HG03095 (cell line): Measurements from ENCODE around the gene KMO.

Source experiments
- ATAC-seq: cut with Tn5 transposase; IDR thresholded peaks from one replicate; pipeline ENCODE4 v1.9.1; 2021; ENCODE audit warnings: moderate library complexity; ENCODE audit not compliant: unreplicated experiment

KMO gene

DNA sequence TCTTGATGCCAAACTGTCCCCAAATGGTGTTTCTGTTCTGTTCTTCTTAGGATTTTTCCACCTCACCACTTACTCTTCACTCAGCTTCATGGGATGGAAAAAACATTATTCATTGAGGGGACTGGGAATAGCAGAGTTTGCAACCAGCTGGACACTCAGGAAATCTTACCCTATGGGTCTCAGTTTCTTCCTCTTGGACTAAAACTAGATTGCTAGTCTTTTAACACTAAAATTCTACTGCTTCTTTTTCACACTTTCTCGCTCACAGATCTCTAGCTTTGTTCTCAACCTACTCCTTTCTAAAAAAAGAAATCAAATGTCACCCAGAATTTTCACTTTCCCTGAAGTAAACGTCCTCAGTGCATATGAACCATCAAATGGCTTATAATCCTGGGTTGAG is 4.8 kb downstream of the KMO start:
- ATAC-seq, result no peak

DNA sequence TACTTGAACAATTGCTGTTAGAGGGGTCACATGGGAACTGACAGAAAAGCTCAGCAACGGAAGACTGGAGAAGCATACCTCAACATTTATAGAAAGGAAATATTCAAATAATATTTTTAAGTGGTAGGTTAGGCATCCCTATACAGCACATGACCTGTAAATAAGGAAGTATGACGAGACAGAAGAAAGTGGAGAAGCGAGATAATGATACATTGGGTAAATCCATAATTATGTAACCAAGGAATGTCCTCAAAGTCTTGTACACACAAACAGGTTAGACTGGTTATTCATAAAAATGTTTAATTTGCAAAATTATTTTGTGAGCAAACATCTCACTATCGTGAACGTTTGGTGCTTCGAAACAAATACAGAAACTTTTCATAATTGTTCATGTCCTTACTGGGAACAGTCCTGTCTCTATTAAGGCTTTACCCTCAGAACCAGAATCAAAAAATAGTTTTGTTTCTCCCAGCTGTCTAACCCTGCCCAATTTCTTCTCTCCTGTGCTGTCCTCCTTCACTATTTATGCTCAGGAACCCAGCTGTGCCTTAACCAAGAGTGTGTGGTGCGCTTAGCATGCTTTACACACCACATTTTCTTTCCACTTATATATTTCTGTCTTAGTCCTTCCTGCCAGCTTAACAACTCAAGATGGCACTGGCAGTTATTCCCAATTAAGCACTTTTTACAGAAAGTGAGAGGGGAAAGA is 10.2 kb downstream of the KMO start:
- ATAC-seq, result no peak

DNA sequence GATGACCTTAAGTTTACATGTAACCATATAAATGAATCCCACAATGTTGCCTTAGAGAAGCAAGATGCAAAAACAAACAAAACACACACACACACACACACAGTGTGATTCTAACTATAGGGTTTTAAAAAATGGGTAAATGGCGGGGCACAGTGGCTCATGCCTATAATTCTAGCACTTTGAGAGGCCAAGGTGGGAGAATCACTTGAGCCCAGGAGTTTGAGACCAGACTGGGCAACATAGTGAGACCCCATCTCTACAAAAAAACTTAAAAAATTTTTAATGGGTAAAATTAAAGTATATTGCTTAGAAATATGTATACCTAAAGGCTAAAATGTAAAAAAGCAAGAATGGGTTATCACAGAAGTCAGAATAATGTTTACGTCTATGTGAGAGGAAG is 15.8 kb downstream of the KMO start:
- ATAC-seq, result no peak

DNA sequence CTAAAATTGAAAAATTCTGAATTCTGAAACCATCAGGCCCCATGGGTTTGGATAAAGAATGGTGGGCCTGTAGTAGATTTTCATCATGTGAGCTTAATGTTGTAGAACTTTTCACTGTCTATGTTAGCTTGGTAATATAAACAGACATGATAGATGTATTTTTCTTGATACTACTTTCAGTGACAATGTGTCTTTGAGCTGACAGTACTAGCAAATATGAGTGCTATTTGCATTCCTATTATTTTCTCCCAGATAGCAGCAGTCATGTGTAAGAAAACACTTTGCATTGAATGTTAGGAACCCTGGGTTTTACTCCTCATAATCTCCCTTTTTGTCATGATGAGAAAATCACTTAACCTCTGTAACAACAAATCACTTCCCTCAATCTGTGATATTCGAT is 18.1 kb downstream of the KMO start:
- no peak for ATAC-seq

DNA sequence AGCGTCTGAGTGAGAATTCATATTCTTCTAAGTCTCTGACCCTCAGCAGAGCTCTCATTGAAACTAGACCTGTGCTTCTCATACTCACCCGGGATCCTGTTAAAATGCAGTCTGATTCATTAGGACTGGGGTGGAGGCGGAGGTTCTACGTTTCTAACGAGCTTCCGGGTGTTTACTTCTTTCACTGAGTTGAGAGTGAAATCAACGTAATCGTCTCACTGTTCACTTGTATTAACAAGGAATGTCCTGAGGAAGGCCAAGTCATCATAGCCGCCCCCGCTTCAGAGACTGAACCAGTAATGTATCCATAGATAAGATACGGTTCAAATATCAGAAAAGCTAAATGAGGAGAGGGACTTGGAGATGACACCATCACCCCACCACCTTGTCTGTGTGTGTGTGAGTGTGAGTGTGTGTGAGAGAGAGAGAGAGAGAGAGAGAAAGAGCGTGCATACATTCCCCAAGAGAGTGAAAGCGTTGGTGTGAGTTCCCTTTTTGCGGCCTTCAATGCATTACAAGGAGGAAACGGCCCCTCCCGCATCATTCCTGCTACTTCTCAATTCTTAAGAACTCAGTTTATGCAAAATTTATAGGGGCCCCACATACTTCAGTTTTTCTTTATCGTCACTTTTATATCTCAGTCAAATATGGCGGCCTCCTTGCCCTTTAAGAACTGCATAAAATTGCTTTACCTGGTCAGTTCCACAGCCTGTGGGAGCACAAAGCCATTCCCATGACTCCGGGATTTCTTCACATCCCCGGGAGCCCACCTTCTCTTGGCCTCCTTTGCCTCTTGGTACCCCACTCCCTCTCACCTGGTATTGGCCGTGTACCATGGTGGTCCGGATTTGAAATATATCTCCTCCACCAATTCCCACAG is 19.8 kb downstream of the KMO start:
- ATAC-seq, result peak; percentile 82

DNA sequence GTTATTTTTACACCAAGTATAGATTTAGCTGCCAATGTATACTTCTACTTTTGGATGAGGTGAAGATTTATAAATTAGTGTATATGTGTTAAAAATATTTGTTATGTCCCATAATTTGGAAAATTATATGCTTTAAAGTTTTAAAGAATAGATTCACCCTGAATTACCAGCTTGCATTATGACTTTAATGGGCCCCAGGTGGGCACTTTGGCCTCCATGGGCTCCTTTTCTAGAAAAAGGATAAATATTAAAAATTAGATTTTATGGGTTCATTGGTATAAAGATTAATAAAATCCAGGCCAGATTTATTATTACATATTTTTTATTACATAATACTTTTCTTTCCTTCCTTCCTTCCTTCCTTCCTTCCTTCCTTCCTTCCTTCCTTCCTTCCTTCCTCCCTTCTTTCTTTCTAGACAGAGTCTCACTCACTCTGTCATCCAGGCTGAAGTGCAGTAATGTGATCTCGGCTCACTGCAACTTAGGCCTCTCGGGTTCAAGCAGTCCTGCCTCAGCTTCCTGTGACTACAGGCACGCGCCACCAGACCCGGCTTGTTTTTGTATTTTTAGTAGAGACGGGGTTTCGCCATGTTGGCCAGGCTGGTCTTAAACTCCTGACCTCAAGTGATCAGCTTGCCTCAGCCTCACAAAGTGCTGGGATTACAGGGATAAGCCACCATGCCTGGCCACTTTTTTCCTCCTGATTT is 21.9 kb downstream of the KMO start:
- no peak for ATAC-seq

DNA sequence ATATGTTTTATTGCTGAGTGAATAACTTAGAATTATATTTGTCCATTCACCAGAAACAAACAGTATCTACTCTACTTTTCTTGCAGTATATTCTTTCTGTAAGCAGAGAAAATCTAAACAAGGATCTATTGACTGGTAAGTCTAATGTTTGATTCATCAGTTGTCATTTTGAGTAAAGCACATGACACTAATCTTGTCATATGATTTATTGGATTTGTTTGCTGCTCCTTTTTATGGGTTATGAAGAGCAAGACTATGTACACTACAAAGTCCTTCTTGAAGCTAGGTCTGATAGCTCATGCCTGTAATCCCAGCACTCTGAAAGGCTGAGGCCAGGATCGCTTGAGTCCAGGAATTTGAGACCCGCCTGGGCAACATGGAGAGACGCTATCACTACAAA is 23.3 kb downstream of the KMO start:
- ATAC-seq, result no peak

DNA sequence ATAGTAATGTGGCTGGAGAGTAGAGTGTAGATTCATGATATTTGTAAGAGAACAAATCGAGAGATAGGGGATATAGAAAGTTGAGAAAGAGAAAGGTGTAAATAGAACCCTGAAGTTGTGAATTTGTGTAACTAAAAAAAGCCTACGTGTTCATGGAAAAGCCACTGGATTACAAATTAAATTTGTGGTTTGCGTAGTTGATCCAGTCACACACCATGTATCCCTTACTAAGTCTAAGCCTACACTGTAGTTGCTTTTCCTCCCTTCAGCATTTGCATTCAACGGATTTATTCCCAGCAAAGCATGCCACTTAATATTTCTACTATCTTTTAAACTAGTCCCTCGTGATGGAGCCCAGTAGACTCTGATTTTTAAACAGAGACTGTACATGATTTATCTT is 24.9 kb downstream of the KMO start:
- ATAC-seq, result no peak

DNA sequence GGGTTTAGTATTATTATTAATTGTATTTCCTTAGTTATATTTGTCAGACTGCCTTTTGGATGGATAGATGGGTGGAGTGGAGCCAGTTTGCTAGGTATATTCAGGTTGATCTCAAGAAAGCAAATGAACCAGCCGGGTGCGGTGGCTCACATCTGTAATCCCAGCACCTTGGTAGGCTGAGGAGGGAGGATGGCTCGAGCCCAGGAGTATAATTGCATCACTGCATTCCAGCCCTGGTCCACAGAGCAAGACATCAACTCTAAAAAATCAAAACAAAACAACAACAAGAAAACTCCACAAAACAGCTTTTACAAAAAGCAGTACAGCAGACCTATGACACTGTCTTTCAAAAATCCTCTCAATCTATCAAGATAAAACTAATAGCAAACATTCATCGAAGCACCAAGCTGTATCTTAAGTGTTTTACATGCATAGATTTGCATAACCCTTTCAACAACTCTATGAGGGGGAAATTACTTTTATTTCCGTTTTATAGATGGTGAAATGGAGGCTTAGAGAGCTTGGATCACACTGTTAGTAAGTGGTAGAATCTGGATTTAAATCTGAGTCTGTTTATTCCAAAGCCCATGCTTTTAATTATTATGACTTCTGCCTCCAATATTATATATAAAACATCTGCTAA is 25.5 kb downstream of the KMO start:
- ATAC-seq, result no peak

DNA sequence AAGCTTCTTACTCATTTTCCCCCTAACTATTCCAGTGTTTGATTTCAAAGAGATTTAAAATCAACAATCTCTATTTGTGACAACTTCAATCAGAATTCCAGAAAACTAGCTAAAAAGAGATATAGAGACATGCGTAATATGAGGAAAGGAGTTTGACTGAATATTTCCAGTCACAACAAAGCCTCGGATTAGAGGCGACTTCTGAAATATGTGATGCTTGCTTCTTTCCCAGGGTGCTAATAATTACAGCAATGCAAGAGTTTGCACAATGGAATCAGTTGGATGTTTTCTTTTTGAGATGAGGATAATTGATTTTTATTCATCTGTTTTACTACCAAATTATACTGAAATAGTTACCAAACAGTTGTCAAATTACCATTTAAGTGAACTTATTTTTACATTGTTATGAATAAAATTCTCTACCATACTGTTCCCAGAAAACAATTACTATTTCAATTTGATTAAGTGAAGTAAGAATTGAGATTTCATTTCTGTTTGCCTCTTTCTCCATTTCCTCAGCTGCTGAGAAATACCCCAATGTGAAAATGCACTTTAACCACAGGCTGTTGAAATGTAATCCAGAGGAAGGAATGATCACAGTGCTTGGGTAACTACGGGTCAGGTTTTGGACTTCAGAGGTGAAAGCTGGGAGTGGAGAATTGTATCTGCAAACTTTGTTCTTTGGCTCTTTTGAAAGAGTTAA is 28.1 kb downstream of the KMO start:
- no peak for ATAC-seq

DNA sequence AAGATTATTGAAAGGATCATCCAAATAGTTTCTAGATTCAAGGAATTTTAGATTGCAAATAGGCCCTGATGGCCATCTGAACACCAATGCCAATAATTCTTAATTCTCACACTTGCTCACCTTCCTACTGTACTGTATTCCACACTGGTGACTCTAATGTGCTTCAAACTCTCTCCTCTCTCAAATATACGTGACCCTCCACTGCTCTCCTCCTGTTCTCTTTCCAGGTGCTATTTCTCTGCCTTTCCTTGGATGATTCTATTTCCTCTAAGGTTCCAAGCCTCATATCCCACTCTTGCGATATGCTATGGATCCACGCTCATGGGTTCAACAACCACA is 28.6 kb downstream of the KMO start:
- no peak for ATAC-seq

DNA sequence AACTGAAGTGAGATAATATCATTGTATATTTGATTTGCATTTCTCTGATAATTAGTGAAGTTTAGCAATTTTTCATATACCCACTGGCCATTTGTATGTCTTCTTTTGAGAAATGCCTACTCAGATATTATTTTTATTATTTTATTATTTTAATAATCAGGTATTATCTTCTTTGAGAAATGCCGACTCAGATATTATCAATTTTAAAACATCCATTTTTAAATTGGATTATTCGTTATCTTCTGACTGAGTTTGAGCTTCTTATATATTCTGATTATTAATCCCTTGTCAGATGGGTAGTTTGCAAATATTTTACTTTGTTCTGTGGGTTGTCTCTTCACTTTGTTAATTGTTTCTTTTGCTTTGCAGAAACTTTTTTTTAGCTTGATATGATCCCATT is 37.7 kb downstream of the KMO start:
- ATAC-seq, result no peak

DNA sequence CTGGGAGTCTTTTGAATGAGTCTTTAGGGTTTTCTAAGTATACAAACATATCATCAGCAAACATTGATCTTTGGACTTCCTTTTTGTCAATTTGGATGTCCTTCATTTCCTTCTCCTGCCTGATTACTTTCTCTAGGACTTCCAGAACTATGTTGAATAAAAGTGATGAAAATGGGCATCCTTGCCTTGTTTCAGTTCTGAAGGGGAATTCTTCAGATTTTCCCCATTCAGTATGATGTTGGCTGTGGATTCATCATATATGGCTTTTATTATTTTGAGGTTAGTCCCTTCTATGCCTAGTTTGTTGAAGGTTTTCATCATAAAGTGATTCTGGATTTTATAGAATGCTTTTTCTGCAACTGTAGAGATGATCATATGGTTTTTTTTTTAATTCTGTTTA is 42.0 kb downstream of the KMO start:
- ATAC-seq, result no peak

DNA sequence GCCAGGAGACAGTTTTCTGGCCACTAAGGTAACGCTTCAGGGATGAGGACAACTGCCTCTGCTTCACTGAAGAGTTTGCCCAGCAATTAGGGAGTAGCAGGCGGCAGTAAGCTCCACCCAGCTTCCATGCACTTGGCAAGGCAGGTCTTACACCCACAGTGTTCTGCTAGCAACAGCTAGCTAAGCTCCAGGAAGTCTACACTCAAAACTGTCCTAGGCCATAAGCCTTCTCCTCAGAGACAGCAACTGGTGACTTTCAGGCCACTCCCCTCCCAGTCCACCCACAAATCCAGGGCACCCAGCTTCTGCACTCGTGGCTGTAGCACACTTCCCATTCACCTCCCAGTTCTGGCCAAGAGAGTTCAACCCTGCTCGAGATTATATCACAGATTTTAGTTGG is 47.3 kb downstream of the KMO start:
- ATAC-seq, result peak; percentile 54

DNA sequence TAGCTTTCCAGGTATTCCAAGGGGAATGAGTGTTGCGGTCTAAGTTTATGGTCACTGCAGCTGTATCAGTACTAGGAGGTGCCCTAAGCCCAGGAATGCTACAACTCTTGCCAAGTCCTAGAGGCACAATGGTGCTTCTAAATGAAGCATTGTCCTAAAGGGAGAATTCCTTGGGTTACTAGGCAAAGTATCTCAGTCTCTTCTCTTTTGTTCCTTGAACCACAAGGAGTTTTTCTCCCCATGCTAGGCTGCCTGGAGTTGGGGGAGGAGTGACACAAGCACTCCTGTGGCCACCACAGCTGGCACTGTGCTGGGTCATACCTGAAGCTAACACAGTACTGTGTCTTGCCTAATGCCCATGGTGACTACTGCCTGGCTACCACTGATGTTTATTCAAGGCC is 50.7 kb downstream of the KMO start:
- ATAC-seq, result no peak

DNA sequence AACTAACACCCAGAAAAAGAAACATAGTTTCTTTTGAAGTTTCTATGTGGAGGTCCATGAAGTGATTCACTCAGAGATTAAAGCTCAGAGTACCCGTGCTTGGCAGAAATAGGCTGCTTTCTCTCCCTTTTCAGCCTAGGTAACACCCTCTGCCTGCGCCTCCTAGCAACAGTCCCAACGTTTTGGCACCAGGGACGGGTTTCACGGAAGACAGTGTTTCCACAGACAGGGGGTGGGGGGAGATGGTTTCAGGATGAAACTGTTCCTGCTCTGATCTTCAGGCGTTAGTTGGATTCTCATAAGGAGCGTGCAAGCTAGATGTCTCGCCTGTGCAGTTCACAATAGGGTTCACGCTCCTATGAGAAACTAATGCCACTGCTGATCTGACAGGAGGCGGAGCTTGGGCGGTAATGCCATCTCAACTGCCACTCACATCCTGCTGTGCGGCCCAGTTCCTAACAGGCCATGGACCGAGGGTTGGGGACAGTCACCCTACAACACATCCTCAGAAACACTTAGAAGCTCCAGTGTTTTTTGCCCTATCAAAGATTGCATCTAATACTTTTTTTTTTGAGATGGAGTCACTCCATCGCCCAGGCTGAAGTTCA is 54.8 kb downstream of the KMO start:
- ATAC-seq, result no peak

DNA sequence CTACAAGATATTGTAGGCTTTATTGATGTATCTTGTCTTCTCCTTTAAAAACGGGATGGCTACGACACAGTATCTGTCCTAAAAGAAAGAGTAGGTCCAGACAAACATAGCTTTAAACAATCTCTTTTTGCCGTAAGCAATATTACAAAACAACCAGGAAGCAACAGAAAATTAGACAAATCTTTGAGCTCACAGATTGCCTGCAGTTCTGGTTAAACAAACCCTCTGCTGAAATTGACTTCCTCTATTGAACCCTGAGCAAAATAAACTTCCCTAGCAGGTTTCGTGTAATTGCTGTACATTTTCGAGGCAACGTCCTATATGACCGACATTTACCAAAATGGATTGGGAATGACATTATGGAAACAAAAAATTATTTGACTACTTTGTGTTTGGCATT is 57.3 kb downstream of the KMO start:
- no peak for ATAC-seq

DNA sequence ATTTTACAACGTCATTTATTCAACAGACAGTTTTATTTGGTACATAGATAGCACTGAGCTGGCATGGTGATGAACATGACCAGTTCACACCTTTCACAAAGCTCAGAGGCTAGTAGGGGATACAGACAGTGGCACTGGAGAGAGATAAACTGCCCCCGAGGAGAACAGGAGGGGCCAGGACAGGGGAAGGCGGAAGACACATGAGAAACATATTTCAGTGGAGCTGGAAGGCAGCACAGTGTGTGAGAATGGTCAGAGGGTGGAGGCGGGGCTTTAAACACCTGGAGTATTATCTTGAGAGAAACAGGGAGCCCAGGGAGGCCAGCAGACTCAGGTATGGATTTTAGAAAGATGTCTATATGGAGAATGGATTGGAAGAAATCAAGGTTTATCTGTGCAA is 58.5 kb downstream of the KMO start:
- no peak for ATAC-seq

DNA sequence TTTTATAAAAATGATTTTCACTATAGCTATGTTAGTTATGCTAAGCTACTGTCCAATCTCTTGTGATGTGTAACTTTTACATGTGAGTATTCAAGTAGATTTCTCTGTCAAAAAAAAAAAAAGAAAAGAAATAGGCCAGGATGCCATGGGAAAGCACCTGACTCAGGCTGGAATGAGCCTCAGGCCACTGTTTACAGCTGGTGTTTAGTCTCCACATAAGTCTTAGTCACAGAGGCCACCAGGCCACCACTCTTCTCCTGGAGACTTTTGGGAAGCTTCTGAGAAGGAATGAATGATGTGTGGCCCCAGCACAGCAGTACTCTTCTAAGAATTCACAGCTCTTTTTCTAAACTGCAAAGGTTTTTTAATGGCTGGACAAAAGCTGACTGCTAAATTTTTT is 59.1 kb downstream of the KMO start:
- no peak for ATAC-seq

DNA sequence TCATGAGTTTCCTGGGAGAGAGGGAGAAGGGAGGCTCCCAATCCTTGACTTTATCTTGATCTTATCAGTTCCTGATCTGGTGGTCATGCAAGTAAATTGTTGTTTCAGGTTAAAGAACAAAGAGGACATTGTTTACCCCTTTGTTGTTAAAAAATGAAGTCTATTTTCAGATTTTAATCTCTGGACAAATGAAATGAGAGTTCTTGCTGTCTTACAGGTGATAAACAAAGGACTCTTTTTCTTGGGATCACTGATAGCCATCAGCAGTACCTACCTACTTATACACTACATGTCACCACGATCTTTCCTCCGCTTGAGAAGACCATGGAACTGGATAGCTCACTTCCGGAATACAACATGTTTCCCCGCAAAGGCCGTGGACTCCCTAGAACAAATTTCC is 59.6 kb downstream of the KMO start:
- ATAC-seq, result no peak
